Neuronal stem cell (in vitro differentiated cells): Measurements from ENCODE around the gene SMYD3.

Experiments used
- DNase-seq: peaks from one replicate; pipeline ENCODE4 v3.0.0-alpha.2; 2013; ENCODE audit warnings: low spot score
- H2AFZ ChIP-seq: one replicate; pipeline ENCODE4 v1.6.1; 2013; ENCODE audit warnings: mild to moderate bottlenecking, low read length, inconsistent platforms
- H2AK5ac ChIP-seq: 2 replicates; pipeline ENCODE4 v1.6.1; 2013; ENCODE audit warnings: low read depth, mild to moderate bottlenecking, inconsistent platforms, low read length, moderate library complexity, mixed read lengths
- H2BK120ac ChIP-seq: 2 replicates; pipeline ENCODE4 v1.6.1; 2013; ENCODE audit warnings: low read depth, mild to moderate bottlenecking, inconsistent platforms, low read length, moderate library complexity, mixed read lengths
- H2BK12ac ChIP-seq: one replicate; pipeline ENCODE4 v1.6.1; 2013; ENCODE audit warnings: low read length, inconsistent platforms
- H2BK15ac ChIP-seq: 2 replicates; pipeline ENCODE4 v1.6.1; 2013; ENCODE audit warnings: mild to moderate bottlenecking, low read length, inconsistent platforms, mixed read lengths
- H2BK5ac ChIP-seq: one replicate; pipeline ENCODE4 v1.6.1; 2013; ENCODE audit warnings: inconsistent platforms, mild to moderate bottlenecking, low read length, moderate library complexity
- H3K14ac ChIP-seq: one replicate; pipeline ENCODE4 v1.6.1; 2013; ENCODE audit warnings: low read length, inconsistent platforms
- H3K18ac ChIP-seq: 2 replicates; pipeline ENCODE4 v1.6.1; 2013; ENCODE audit warnings: low read length, inconsistent platforms
- H3K23ac ChIP-seq: 2 replicates; pipeline ENCODE4 v1.6.1; 2013; ENCODE audit warnings: low read depth, mild to moderate bottlenecking, mixed read lengths, low read length, inconsistent platforms; ENCODE audit not compliant: poor library complexity
- H3K27ac ChIP-seq: replicated peaks from 3 replicates; pipeline ENCODE4 v1.5.1; 2013; ENCODE audit warnings: low read length, inconsistent platforms
- H3K27me3 ChIP-seq, 3 experiments: 2 replicates each; pipeline ENCODE4 v1.6.1; 2013; ENCODE audit warnings: low read length in 3 of 3, mild to moderate bottlenecking in 2 of 3, inconsistent platforms in 1 of 3, low read depth in 1 of 3, mixed read lengths in 1 of 3, moderate library complexity in 1 of 3; ENCODE audit not compliant: control insufficient read depth in 3 of 3, insufficient read depth in 3 of 3
- H3K36me3 ChIP-seq, 2 donors: replicated peaks in 1 of 2; 2 replicates each; pipeline ENCODE4 v1.6.1; 2013; ENCODE audit warnings: low read length in 2 of 2; ENCODE audit not compliant: control insufficient read depth in 2 of 2, insufficient read depth in 2 of 2
- H3K4ac ChIP-seq: 2 replicates; pipeline ENCODE4 v1.6.1; 2013; ENCODE audit warnings: inconsistent platforms, mild to moderate bottlenecking, low read length, moderate library complexity
- H3K4me1 ChIP-seq, 2 donors: 1 replicate in 1 of 2; 2 replicates in 1 of 2; pipeline ENCODE4 v1.6.1; 2013; ENCODE audit warnings: low read length in 2 of 2, low read depth in 1 of 2; ENCODE audit not compliant: control insufficient read depth in 2 of 2, insufficient read depth in 1 of 2
- H3K4me2 ChIP-seq: one replicate; pipeline ENCODE4 v1.6.1; 2013; ENCODE audit warnings: mild to moderate bottlenecking, low read length, inconsistent platforms; ENCODE audit not compliant: insufficient read depth, poor library complexity, severe bottlenecking
- H3K4me3 ChIP-seq, 2 donors: 2 replicates each; pipeline ENCODE4 v1.5.1; 2013; ENCODE audit warnings: low read length in 2 of 2, mild to moderate bottlenecking in 2 of 2, inconsistent platforms in 1 of 2, moderate library complexity in 1 of 2
- H3K79me1 ChIP-seq: one replicate; pipeline ENCODE4 v1.6.1; 2013; ENCODE audit warnings: low read depth, mild to moderate bottlenecking, inconsistent platforms, low read length, moderate library complexity
- H3K9ac ChIP-seq: one replicate; pipeline ENCODE4 v1.6.1; 2013; ENCODE audit warnings: mild to moderate bottlenecking, low read depth, low read length, inconsistent platforms; ENCODE audit not compliant: poor library complexity
- H3K9me3 ChIP-seq, 2 donors: replicated peaks in 1 of 2; 2 replicates each; pipeline versions ENCODE3 to v1.6.1; 2013; ENCODE audit warnings: low read length in 2 of 2, mild to moderate bottlenecking in 2 of 2, inconsistent platforms in 1 of 2, low read depth in 1 of 2, mixed read lengths in 1 of 2, moderate library complexity in 1 of 2; ENCODE audit not compliant: control insufficient read depth in 2 of 2, insufficient read depth in 1 of 2
- H4K8ac ChIP-seq: one replicate; pipeline ENCODE4 v1.6.1; 2013; ENCODE audit warnings: low read depth, mild to moderate bottlenecking, inconsistent platforms, low read length, moderate library complexity
- H4K91ac ChIP-seq: one replicate; pipeline ENCODE4 v1.6.1; 2013; ENCODE audit warnings: low read length, low read depth, mild to moderate bottlenecking, inconsistent platforms; ENCODE audit not compliant: poor library complexity
- WGBS, 2 donors: extraction: QIAGEN DNeasy Blood & Tissue Kit; methylation state at CpG; one replicate each; pipeline ENCODE4 v1.1.7; 2013; ENCODE audit warnings: missing lambda C conversion rate in 2 of 2, mixed read lengths in 1 of 2; ENCODE audit not compliant: insufficient read length in 2 of 2, insufficient replicate concordance in 1 of 2; ENCODE audit errors: extremely low coverage in 2 of 2; 5-methylcytosine and 5-hydroxymethylcytosine counted together

Gene SMYD3

GRCh38 chr1:245995474-245995873 is 511.6 kb downstream of the SMYD3 start:
- H3K79me1 ChIP-seq = no peaks in the 10 kb centered on the region
- H3K4me2 ChIP-seq = no peak overlapping the region
- H4K8ac ChIP-seq = no peak overlapping the region
- peaks cover 0 to 6% of the 10 kb centered on the region in 2 donors for H3K9me3 ChIP-seq
- H3K27me3 ChIP-seq = no peaks in the 10 kb centered on the region
- H2BK5ac ChIP-seq = no peak overlapping the region
- no peak overlapping the region for H3K23ac ChIP-seq
- H3K14ac ChIP-seq = no peak overlapping the region
- no CpG with 5 or more reads among the region's 1 CpG for WGBS, 2 donors
- no peak overlapping the region for H2AFZ ChIP-seq
- no peak overlapping the region for H4K91ac ChIP-seq
- H3K36me3 ChIP-seq = no peaks in the 10 kb centered on the region
- H3K4ac ChIP-seq = no peak overlapping the region
- H3K9ac ChIP-seq = no peak overlapping the region
- no peak overlapping the region for H2AK5ac ChIP-seq
- no peak overlapping the region for H3K18ac ChIP-seq
- peaks cover 3 to 6% of the 10 kb centered on the region in 2 donors for H3K4me1 ChIP-seq
- H2BK12ac ChIP-seq = no peak overlapping the region
- H2BK15ac ChIP-seq = no peak overlapping the region
- no peak overlapping the region for H3K27ac ChIP-seq
- H3K4me3 ChIP-seq = no peak overlapping the region
- H2BK120ac ChIP-seq = no peak overlapping the region
- no peak for DNase-seq

GRCh38 chr1:245991266-245991665 is 515.8 kb downstream of the SMYD3 start:
- Histone ChIP-seq H3K18ac (no peak overlapping the region), H2BK5ac (no peak overlapping the region), H3K36me3 (no peaks in the 10 kb centered on the region), H3K27me3 (no peaks in the 10 kb centered on the region), H2BK120ac (no peak overlapping the region), H2BK15ac (no peak overlapping the region), H3K9ac (no peak overlapping the region), H4K91ac (no peak overlapping the region), H2BK12ac (no peak overlapping the region), H3K4ac (no peak overlapping the region), H3K23ac (peak overlapping the region; percentile 47), H3K9me3 (no peaks in the 10 kb centered on the region), H3K14ac (no peak overlapping the region), H4K8ac (no peak overlapping the region), H2AFZ (no peak overlapping the region), H3K4me2 (no peak overlapping the region), H2AK5ac (no peak overlapping the region), H3K79me1 (no peaks in the 10 kb centered on the region), H3K4me1 (peaks cover 0 to 6% of the 10 kb centered on the region in 2 donors), H3K27ac (no peak overlapping the region), H3K4me3 (no peak overlapping the region)
- no peak for DNase-seq
- WGBS, 2 donors = no CpG with 5 or more reads among the region's 4 CpGs

GRCh38 chr1:245990315-245991022 is 516.6 kb downstream of the SMYD3 start:
- Histone ChIP-seq H3K9ac (no peak overlapping the region), H3K27ac (no peak overlapping the region), H3K4me3 (no peak overlapping the region), H3K36me3 (no peaks in the 10 kb centered on the region), H3K9me3 (no peaks in the 10 kb centered on the region), H3K14ac (no peak overlapping the region), H4K91ac (no peak overlapping the region), H2AK5ac (no peak overlapping the region), H3K23ac (no peak overlapping the region), H2BK120ac (no peak overlapping the region), H3K27me3 (no peaks in the 10 kb centered on the region), H4K8ac (no peak overlapping the region), H3K18ac (no peak overlapping the region), H3K79me1 (no peaks in the 10 kb centered on the region), H3K4me1 (peaks cover 0 to 9% of the 10 kb centered on the region in 2 donors), H2BK5ac (no peak overlapping the region), H2BK12ac (no peak overlapping the region), H2AFZ (no peak overlapping the region), H2BK15ac (no peak overlapping the region), H3K4ac (no peak overlapping the region), H3K4me2 (no peak overlapping the region)
- WGBS, 2 donors = no CpG with 5 or more reads among the region's 6 CpGs
- DNase-seq = no peak

GRCh38 chr1:245988393-245989078 is 518.5 kb downstream of the SMYD3 start:
- no peak for DNase-seq
- Histone ChIP-seq H3K79me1 (no peaks in the 10 kb centered on the region), H2AK5ac (no peak overlapping the region), H2BK5ac (no peak overlapping the region), H2AFZ (no peak overlapping the region), H2BK15ac (no peak overlapping the region), H3K27ac (no peak overlapping the region), H2BK120ac (no peak overlapping the region), H3K9me3 (no peaks in the 10 kb centered on the region), H3K9ac (no peak overlapping the region), H4K91ac (no peak overlapping the region), H4K8ac (no peak overlapping the region), H3K27me3 (no peaks in the 10 kb centered on the region), H3K4me2 (no peak overlapping the region), H2BK12ac (no peak overlapping the region), H3K23ac (peak overlapping the region; percentile 37), H3K14ac (no peak overlapping the region), H3K4me1 (peaks cover 0 to 9% of the 10 kb centered on the region in 2 donors), H3K4ac (no peak overlapping the region), H3K18ac (no peak overlapping the region), H3K36me3 (no peaks in the 10 kb centered on the region), H3K4me3 (no peak overlapping the region)
- no CpG with 5 or more reads among the region's 9 CpGs for WGBS, 2 donors
